Measurements from ENCODE around the gene ERVK3-1. TPM values are rescaled to one million over a fixed set of nuclear protein-coding genes. Genes with fewer than 3 reads are reported as not detected.

ERVK3-1 gene
- total RNA-seq, 1 donor = 34.5 TPM

- TF ChIP-seq CTCF (IDR thresholded peaks at IDR 0.05; ENCODE audit: insufficient read depth, low read depth, low read length) = no peak
- no peak overlapping the region for H3K4me3 ChIP-seq (ENCODE audit: low read depth, low read length)
- DNase-seq (ENCODE audit: low read depth) = peak; percentile 67
Measured at GRCh38 chr19:58330458-58330857, 25.3 kb downstream of the ERVK3-1 start.

GRCh38 chr19:58332697-58333096 lies 27.5 kb downstream of the ERVK3-1 start:
- no peak for TF ChIP-seq CTCF (IDR thresholded peaks at IDR 0.05; ENCODE audit: insufficient read depth, low read depth, low read length)

DNA sequence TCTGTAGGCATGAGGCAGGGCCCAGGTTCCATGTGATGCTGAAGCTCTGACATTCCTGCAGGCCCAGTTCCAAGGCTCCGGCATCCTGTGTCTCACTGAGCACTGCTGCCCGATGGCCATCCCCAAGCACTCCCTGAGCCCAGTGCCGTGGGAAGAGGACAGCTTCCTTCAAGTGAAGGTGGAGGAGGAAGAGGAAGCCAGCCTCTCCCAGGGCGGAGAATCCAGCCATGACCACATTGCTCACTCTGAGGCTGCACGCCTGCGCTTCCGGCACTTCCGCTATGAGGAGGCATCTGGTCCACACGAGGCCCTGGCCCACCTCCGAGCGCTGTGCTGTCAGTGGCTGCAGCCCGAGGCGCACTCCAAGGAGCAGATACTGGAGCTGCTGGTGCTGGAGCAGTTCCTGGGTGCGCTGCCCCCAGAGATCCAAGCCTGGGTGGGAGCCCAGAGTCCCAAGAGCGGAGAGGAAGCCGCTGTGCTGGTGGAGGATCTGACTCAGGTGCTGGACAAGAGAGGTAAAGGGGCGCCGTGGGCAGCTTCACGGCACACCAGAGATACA lies 29.6 kb downstream of the ERVK3-1 start:
- no peak for DNase-seq (ENCODE audit: low read depth)
- TF ChIP-seq CTCF (IDR thresholded peaks at IDR 0.05; ENCODE audit: insufficient read depth, low read depth, low read length) = no peak
- H3K4me3 ChIP-seq (ENCODE audit: low read depth, low read length) = no peak overlapping the region

More at GRCh38 chr19:58332697-58333096, 27.5 kb downstream of the ERVK3-1 start:
- no peak overlapping the region for H3K4me3 ChIP-seq (ENCODE audit: low read depth, low read length)
- no peak for DNase-seq (ENCODE audit: low read depth)

- no peak for TF ChIP-seq CTCF (IDR thresholded peaks at IDR 0.05; ENCODE audit: insufficient read depth, low read depth, low read length)
- DNase-seq (ENCODE audit: low read depth) = no peak
- H3K4me3 ChIP-seq (ENCODE audit: low read depth, low read length) = no peak overlapping the region
Measured at GRCh38 chr19:58335630-58336029, 30.5 kb downstream of the ERVK3-1 start.

- H3K4me3 ChIP-seq (ENCODE audit: low read depth, low read length) = no peak overlapping the region
- no peak for TF ChIP-seq CTCF (IDR thresholded peaks at IDR 0.05; ENCODE audit: insufficient read depth, low read depth, low read length)
- no peak for DNase-seq (ENCODE audit: low read depth)
Measured at GRCh38 chr19:58336216-58336615, 31.0 kb downstream of the ERVK3-1 start.

- DNase-seq (ENCODE audit: low read depth) = no peak
- no peak for TF ChIP-seq CTCF (IDR thresholded peaks at IDR 0.05; ENCODE audit: insufficient read depth, low read depth, low read length)
- H3K4me3 ChIP-seq (ENCODE audit: low read depth, low read length) = no peak overlapping the region
Measured at GRCh38 chr19:58336820-58337219, 31.6 kb downstream of the ERVK3-1 start.

DNA sequence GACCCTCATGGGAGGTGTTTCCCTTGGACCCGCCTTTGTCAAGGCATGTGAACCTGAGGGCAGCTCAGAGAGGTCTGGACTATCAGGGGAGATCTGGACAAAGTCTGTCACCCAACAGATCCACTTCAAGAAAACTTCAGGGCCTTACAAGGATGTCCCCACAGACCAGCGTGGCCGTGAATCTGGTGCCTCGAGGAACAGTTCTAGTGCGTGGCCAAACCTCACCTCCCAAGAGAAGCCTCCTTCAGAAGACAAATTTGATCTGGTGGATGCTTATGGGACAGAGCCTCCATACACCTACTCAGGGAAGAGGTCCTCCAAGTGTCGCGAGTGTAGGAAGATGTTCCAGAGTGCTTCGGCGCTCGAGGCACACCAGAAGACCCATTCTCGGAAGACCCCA lies 33.2 kb downstream of the ERVK3-1 start:
- no peak for TF ChIP-seq CTCF (IDR thresholded peaks at IDR 0.05; ENCODE audit: insufficient read depth, low read depth, low read length)
- H3K4me3 ChIP-seq (ENCODE audit: low read depth, low read length) = no peak overlapping the region
- DNase-seq (ENCODE audit: low read depth) = no peak
